ENCODE measurements around the gene ESPN.

Gene ESPN

DNA sequence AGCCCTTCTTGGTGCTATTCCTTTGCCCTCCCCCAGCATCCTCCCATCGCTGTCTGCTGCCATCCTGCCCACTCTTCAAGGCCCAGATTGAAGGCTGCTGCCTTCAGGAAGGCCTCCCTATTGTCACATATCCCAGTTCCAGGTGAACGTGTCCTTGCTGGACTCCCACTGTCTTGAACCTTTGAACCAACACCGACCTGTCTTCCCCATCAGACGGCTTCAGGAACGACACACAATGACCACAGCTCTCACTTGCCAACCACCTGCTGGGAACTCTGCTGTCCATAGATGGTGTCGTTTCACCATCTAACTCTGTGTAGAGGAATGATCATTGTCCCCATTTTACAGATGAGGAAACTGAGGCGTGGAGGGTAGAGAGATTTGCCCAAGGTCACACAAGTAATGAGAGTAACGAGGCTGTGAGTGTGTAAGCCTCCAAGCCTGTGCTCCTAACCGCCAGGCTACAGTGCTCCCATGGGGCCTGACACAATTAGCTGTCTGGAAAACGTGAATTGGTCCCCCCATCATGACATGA, 76.8 kb downstream of the ESPN start:
- no peak for DNase-seq

DNA sequence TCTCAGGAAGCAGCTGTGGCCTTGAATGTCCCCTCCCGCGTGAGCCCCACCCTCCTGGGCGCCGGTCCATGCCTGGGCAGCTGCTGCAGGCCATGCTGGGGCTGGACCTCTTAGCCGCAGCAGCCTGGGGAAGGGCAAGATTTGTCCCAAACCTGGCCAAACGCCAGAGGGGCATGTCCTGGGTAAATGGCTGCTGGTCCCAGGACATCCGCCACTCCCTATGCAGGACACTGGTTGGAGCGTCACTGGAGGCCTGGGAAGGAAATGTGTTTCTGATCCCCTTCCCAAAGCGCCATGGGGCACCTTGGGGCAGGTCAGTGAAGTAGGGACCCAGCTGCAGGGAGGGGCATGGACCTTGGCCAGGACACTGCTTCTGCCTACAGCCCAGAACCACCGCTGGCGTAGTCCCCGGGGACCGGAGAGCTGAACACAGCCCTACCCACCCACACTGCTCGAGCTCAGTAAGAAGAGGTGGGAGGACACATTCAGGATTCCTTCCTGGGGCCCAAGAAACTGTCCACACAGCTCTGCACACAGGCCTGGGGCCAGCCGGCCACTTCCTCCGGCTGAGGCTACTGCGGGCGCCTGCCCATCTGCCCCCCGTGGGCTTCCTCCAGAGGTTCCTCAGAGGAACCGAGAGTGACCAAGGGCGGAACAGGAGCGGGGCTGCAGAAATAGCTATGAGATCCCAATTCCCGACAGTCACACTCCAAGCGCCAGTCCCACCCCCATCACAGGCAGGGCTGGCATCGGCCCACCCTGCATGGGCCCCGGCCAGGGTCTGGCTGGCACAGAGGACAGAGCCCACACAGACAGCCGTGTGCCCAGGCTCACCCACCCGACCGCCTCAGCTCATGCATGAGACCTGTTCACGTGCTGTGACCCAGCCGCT, 77.7 kb downstream of the ESPN start:
- no peak for DNase-seq

DNA sequence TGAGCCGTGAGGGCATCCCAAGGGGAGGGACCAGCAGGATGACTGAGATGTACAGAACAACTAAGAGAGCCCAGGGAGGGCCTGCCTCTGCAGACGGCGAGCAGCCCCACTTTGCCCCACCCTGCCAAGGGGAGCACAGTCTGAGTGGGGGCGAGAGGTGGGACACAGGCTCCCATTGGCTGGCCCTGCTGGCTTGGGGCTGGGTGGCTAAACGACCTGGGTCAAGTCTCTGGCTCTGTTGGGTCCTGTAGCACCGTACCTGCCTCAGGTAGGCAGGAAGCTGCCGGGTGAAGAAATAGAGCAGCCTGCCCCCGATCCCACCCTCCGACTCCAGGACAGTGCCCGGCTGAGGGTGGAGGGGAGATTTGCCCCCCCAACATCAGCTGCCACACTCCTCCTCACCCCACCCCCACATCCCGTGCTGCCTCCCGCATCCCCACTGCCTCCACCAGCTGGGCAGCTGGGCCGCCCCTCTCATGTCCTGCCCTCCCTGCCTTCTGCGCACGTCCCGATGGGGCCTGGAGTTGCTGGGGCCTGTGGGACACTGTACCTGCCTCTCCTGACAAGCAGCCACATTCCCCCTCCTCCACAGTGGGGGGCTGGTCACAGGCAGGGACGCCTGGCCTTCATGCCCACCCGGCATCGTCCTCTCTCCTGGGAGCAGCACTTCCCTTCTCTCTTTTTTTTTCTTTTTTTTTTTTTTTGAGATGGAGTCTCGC, 79.5 kb downstream of the ESPN start:
- no peak for DNase-seq

DNA sequence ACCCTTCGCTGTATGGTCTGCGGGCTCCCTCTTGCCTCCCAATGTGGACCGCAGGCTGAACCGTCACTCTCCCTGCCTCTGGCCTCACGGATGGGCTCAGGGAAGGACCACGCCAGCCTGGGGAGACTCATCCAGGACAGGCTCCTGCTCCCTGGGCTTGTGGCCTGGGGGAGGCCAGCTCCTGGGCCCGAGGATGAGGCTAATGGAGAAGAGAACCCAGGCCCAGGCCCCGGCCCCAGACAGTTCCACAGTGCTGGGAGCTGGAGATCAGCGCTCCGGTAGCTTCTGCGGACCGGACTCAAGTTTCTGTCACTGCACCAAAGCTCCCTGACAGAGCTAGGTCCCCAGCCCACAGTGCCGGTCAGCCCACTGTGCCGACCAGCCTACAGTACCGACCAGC, 80.3 kb downstream of the ESPN start:
- DNase-seq: no peak

DNA sequence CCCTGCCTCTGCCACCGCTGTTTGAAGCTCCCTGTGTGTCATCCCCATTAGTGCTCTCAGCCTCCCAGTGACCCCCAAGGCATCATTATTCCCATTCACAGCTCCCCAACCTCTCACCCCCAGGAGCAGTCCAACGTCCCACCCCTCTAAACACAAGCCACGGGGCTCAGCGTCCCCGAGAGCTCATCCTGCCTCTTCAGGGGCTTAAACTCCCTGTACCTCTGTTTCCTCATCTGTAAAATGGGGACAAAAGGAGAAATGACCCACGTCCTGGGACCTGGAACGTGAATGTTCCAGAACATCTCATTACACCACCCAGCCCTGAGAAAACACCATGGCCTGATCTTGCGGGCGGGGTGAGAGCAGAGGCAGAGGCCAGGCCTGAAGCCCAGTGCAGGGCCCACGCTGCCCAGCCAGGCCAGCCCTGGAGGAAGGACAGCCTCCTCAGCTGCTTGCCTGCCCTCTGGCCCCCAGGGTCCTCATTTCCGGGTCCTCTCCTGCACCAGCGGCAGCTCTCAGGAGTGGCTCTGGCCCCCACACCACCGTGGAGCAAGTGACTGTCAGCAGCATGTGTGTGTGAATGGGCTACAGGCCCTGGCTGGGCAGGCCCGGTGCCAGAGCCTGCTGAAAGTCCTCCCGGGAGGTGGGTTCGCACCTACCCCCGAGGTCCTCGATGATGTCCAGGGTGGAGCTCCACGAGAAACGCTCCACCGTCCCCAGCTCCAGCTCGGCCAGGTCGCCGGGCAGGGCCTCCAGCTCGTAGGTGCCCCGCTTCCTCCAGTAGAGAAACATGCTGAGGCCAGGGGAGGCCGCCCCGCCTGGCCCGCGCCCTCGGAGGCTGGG, 81.0 kb downstream of the ESPN start:
- DNase-seq: no peak

DNA sequence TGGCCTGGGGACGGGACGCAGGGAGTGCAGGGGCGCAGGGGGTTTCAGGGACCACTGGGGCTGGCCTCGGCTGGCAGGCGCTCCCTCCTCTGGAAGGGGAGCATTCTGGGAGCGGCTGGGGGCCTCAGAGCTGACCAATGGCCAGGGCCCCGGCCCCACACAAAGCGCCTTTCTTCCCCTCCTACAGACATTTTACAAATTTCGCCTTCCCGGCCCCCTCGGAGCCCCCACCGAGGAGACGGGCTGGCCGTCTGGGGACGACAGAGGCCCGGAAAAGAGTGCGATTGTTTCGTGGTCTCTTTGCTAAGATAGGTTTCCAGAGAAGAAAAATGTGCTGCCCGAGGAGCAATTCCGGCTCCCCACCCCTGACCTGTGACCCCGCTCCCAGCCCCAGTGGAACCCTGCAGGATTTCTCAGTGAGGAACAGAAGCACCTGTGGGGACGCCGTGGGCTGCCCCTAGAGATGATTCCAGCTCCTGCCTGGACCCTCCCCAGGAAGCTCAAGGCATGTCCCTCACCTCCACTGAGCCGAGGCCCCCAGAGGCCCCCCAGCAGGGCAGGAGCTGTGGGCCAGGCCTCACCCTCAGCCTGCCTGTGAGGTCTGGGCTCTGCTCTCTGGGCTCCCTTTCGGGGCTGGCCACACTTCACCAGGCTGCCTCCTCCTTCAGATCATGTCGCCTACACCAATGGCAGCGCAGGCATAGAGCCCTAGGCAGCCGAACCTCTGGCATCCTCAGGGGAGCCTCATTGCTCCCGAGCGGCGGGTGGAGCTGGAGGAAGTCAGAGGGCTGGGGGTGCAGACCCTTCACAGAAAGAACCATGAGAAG, 81.8 kb downstream of the ESPN start:
- DNase-seq: no peak

DNA sequence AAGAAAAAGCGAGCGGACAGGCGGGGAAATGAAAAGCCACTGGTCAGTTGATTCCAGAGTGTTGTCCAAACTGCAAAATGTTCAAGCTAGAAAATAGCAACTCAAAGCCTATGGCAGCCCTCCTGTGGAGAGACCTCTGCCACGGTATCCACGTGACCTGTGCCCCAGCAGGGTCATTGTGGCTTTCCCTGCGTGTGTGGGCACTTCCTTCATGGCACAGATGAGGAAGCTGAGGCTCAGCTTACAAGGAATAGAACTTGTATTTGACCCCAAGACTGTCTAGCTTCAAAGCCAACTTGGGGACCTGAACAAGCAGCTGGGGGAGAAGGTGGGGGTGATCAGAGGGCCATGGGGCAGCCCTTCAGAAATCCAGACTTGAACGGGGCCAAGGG, 82.5 kb downstream of the ESPN start:
- DNase-seq: no peak

DNA sequence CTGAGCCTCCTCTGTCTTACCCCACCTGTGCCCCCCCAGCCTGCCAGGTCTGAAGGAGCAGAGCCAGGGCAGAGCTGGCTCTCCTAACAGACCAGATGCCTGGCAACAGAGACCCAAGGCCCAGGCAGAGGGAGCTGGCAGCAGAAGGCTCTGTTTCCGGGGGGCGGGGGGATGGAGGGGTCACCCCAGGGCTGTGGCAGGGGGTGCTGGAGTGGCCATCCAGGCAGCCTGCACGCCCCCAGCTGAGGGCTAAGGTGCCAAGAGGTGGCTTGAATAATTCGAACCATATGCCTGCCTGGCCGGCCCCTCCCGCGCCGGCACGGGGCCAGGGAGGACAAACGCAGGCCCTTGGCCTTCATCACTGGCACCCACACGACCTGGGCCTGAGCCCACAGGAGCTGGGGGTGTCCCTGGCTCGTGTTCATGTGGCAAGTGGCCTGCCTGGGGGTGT, 82.9 kb downstream of the ESPN start:
- no peak for DNase-seq

DNA sequence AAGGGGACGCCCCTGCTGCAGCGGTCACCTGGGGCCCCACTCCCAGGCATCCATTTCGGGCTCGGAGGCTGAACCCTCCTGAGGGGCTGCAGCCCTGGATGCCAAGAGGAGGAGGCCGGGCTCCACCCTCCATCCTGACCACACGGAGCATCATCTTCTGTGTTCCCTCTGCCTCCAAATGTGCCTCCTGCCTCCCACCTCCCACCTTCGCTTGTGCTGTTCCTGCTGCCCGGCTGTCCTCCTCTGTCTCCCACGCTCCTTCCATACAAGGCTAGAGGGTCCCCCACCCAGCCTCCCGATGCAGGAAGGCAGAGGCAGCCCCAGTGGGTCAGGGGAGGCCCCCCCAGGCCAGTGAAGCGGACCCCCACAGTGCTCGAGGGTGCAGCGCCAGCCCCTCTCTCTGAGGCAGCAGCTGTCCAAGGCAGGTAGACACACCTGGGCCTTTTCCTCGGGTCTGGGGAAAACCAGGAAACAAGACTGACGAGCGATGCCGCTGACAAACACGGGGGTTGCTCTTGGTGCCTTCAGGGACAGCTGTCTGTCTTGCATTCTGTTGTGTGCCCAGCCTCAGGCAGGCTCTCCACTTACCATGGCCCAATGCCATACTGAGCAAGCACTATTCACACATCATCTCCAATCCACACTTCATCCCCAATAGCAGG, 83.7 kb downstream of the ESPN start:
- no peak for DNase-seq

DNA sequence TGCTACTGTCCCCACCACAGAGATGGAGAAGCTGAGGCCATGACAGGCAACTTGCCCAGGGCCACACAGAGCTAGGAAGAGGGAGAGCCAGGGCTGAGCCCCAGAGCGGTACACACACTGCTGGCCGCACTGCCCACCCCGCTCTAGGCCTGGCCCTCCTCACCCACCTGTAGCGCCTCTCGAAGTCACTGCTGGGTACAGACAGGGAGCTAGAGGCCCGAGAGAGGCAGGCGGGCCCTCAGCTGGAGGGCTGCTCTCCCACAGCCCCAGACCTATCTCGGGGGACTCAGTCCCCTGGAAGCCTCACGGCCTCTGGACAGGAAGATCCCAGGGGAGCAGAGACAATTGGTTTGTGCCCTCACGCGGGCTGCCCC, 84.2 kb downstream of the ESPN start:
- DNase-seq: no peak

DNA sequence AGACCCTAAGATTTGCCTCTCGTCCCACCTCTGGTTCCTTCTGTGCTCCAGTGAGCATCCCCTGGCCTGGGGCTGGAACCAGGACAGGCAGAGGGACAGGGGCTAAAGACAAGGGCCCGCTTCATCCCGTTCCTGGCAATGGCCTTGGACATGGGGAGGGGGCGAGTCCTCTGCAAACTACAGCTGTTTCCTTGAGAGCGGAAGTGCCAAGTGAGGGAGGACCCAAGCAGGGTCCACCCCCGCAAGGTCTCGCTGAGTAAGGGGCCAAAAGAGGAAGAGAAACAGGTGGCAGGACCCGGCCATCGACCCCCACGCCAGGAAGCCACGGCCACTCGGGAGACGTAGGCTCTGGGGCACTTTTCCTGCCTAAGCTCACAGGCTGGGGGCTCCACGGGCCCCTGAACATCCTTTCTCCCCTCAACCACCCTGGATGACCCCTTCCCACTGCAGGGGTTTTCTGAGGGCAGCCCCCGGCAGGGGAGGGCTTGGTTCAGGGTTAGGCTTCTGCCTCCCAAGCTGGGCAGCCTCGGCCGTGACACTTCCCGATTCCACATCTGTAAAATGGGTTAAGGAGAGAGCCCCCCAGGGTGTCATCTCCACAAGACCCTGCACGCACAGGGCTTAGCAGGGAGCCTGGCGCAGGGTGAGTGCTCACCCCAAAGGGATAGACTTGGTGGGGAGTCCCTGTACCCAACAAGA, 84.8 kb downstream of the ESPN start:
- no peak for DNase-seq

DNA sequence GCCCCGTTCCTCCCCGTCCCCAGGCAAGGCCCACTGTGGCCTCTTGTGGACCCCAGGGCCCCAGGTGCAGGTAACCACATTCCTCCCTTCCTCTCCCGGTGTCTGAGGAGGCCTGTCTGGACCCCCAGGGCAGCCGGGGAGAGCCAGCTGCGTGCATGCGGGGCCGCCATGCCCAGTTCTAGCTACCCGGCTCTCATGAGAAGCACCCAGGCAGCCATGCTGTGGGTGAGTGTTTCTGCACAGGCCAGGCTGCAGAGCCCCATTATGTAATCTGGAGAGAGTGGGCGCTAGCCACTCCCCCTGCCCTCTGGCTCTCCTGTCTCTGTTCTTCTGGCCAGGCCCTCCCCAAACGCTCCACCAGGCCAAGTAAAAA, 85.3 kb downstream of the ESPN start:
- no peak for DNase-seq

DNA sequence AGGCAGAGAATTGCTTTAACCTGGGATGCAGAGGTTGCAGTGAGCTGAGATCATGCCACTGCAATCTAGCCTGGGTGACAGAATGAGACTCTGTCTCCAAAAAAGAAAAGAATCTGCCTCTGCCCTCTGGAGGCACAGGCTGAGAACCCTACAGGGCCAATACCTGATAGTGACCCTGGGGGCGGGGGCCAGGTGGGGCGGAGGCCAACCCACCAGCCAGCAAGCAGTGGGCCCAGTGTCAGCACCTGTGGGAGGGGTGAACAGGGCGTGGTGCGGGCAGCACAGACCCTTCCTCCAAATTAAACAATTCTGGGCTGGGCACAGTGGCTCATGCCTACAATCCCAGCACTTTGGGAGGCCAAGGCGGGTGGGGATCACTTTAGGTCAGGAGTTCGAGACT, 85.9 kb downstream of the ESPN start:
- DNase-seq: no peak

Measured in effector CD8-positive, alpha-beta T cell (primary cell).